HEK293 (cell line): ENCODE data around the gene PVRIG.

Experiments
- CTCF ChIP-seq: fragments of 450-650 bp; formaldehyde crosslinking; IDR thresholded peaks from 2 replicates; pipeline ENCODE4 v1.5.1; 2016; ENCODE audit warnings: missing biosample characterization, missing genetic modification characterization
- PRDM4 ChIP-seq: fragments of 450-650 bp; formaldehyde crosslinking; IDR thresholded peaks from 2 replicates; pipeline ENCODE4 v1.5.1; 2017; ENCODE audit warnings: missing biosample characterization, missing genetic modification characterization
- REST ChIP-seq: fragments of 450-650 bp; formaldehyde crosslinking; IDR thresholded peaks from 2 replicates; pipeline ENCODE4 v1.5.1; 2016; ENCODE audit warnings: missing biosample characterization, missing genetic modification characterization
- ZFP3 ChIP-seq: fragments of 450-650 bp; formaldehyde crosslinking; IDR thresholded peaks from 2 replicates; pipeline ENCODE4 v1.5.1; 2016; ENCODE audit warnings: low read depth, missing biosample characterization, missing genetic modification characterization
- ZNF416 ChIP-seq: fragments of 450-650 bp; formaldehyde crosslinking; IDR thresholded peaks from 2 replicates; pipeline ENCODE4 v1.5.1; 2016; ENCODE audit warnings: missing biosample characterization, missing genetic modification characterization

- no peak for TF ChIP-seq ZNF416 (tag by site-specific recombination)
- TF ChIP-seq ZFP3 (tag by site-specific recombination), result no peak
- TF ChIP-seq CTCF (tag by site-specific recombination), result no peak
- TF ChIP-seq PRDM4, result no peak
- no peak for TF ChIP-seq REST (tag by site-specific recombination)
Observed at GRCh38 chr7:100266576-100267354, 47.0 kb downstream of the PVRIG start.
